B cell (primary cell): ENCODE results near the gene EPS8L3. TPM values are rescaled to one million over a fixed set of nuclear protein-coding genes. Genes with fewer than 3 reads are reported as not detected.

Source experiments
- ATAC-seq: fragments of 200-7000 bp; cut with Tn5 transposase; one replicate; pipeline ENCODE4 v1.10.0; 2021; ENCODE audit warnings: low read depth, mild to moderate bottlenecking, moderate number of reproducible peaks, moderate library complexity
- CTCF ChIA-PET: fragments of 350-600 bp; sonication (Branson Sonifier 250); formaldehyde crosslinking; loops from one replicate; lab custom pipeline; 2021; ENCODE audit warnings: antibody characterized with exemption, inconsistent platforms; lab: Charles Lee
- POLR2A ChIA-PET: fragments of 350-600 bp; sonication (Branson Sonifier 250); formaldehyde crosslinking; loops from one replicate; lab custom pipeline; 2021; ENCODE audit warnings: antibody characterized with exemption; lab: Charles Lee
- DNase-seq: peaks from one replicate; pipeline ENCODE4 v3.0.0; 2013
- H2AFZ ChIP-seq: 2 replicates; pipeline ENCODE4 v1.6.1; 2012; ENCODE audit warnings: mild to moderate bottlenecking, low read depth, low read length; ENCODE audit not compliant: insufficient read depth, poor library complexity, severe bottlenecking
- H3K27ac ChIP-seq, 2 donors: 1 replicate in 1 of 2; 2 replicates in 1 of 2; pipeline ENCODE4 v1.5.1; 2012 to 2013; ENCODE audit warnings: low read length in 2 of 2, mild to moderate bottlenecking in 2 of 2, moderate library complexity in 1 of 2
- H3K27me3 ChIP-seq, 4 experiments: fragments of 200-600 bp in 1 of 4; sonication (generic) in 1 of 4; replicated peaks in 1 of 4; 1 replicate in 2 of 4; 2 replicates in 2 of 4; pipeline versions ENCODE4 v1.6.1 to v1.7.0; 2013 to 2016; ENCODE audit warnings: low read length in 3 of 4, mild to moderate bottlenecking in 2 of 4, mixed read lengths in 1 of 4, moderate library complexity in 1 of 4; ENCODE audit not compliant: insufficient read depth in 4 of 4, control insufficient read depth in 3 of 4; ENCODE audit errors: control extremely low read depth in 1 of 4
- H3K36me3 ChIP-seq, 2 experiments: replicated peaks in 1 of 2; 1 replicate in 1 of 2; 2 replicates in 1 of 2; pipeline versions ENCODE4 v1.6.1 to v1.7.1; 2013; ENCODE audit warnings: low read length in 1 of 2; ENCODE audit not compliant: insufficient read depth in 2 of 2, control insufficient read depth in 1 of 2; ENCODE audit errors: control extremely low read depth in 1 of 2, extremely low read depth in 1 of 2
- H3K4me1 ChIP-seq, 2 donors: fragments of 200-600 bp in 1 of 2; sonication (generic) in 1 of 2; 1 replicate in 1 of 2; 2 replicates in 1 of 2; pipeline versions ENCODE4 v1.5.1 to v1.6.1; 2013 to 2017; ENCODE audit warnings: low read length in 2 of 2; ENCODE audit not compliant: control insufficient read depth in 2 of 2, insufficient read depth in 2 of 2
- H3K4me2 ChIP-seq: replicated peaks from 2 replicates; pipeline ENCODE3; 2012; ENCODE audit warnings: mild to moderate bottlenecking, low read depth, low read length; ENCODE audit not compliant: poor library complexity, severe bottlenecking
- H3K4me3 ChIP-seq, 5 experiments: fragments of 200-600 bp in 1 of 5; sonication (generic) in 1 of 5; 1 replicate in 3 of 5; 2 replicates in 2 of 5; pipeline versions ENCODE4 v1.5.1 to v1.7.0; 2011 to 2016; ENCODE audit warnings: low read length in 4 of 5, mild to moderate bottlenecking in 4 of 5, low read depth in 2 of 5, control low read depth in 1 of 5, moderate library complexity in 1 of 5; ENCODE audit not compliant: insufficient read depth in 1 of 5; ENCODE audit errors: control extremely low read depth in 1 of 5, extremely low read depth in 1 of 5
- H3K79me2 ChIP-seq: fragments of 200-600 bp; sonication (generic); one replicate; pipeline ENCODE4 v1.6.0; 2016; ENCODE audit warnings: low read length; ENCODE audit not compliant: control insufficient read depth, insufficient read depth
- H3K9ac ChIP-seq: fragments of 200-600 bp; sonication (generic); 2 replicates; pipeline ENCODE4 v1.6.1; 2017; ENCODE audit warnings: mild to moderate bottlenecking, low read length, moderate library complexity
- H3K9me3 ChIP-seq, 3 donors: one replicate each; pipeline versions ENCODE4 v1.6.1 to v1.7.1; 2013; ENCODE audit warnings: low read length in 2 of 3; ENCODE audit not compliant: control insufficient read depth in 2 of 3, insufficient read depth in 1 of 3; ENCODE audit errors: control extremely low read depth in 1 of 3
- H4K20me1 ChIP-seq: 2 replicates; pipeline ENCODE4 v1.6.0; 2012; ENCODE audit warnings: mild to moderate bottlenecking, low read length; ENCODE audit not compliant: insufficient read depth, control insufficient read depth, poor library complexity, severe bottlenecking
- H3K27ac Mint-ChIP-seq: one replicate; pipeline ENCODE4 v1.8.0; 2021; ENCODE audit warnings: mixed read lengths
- H3K27me3 Mint-ChIP-seq: one replicate; pipeline ENCODE4 v1.8.0; 2021; ENCODE audit warnings: mixed read lengths
- H3K4me1 Mint-ChIP-seq: one replicate; pipeline ENCODE4 v1.8.0; 2021; ENCODE audit warnings: mixed read lengths
- H3K4me3 Mint-ChIP-seq: one replicate; pipeline ENCODE4 v1.8.0; 2021; ENCODE audit warnings: mixed read lengths
- H3K9me3 Mint-ChIP-seq: one replicate; pipeline ENCODE4 v1.8.0; 2022; ENCODE audit warnings: mixed read lengths; ENCODE audit not compliant: insufficient read depth
- CTCF ChIP-seq: fragments of 200-600 bp; IDR thresholded peaks from one replicate; pipeline ENCODE4 v1.8.0; 2022; ENCODE audit warnings: antibody characterized with exemption, mild to moderate bottlenecking
- EZH2 ChIP-seq: IDR thresholded peaks from 2 replicates; pipeline ENCODE4 v1.6.1; 2012; ENCODE audit warnings: borderline replicate concordance, low read depth, mild to moderate bottlenecking, moderate library complexity, low read length; ENCODE audit not compliant: insufficient read depth, poor library complexity, severe bottlenecking
- WGBS: methylation state at CpG from one replicate; pipeline ENCODE4 v1.1.5; 2013; ENCODE audit warnings: missing lambda C conversion rate; ENCODE audit not compliant: insufficient coverage; 5-methylcytosine and 5-hydroxymethylcytosine counted together
- intact Hi-C: fragments of 100-400 bp; cut with micrococcal nuclease; formaldehyde crosslinking; loops from one replicate; pipeline ENCODE4 v1.10.0; 2022
- polyA plus RNA-seq: library from polyadenylated mRNA; depleted of rRNA; stranded (reverse); fragments of >200 nt; gene quantifications from 2 replicates; pipeline ENCODE4 v1.2.3, GENCODE V29; 2012
- total RNA-seq, 2 donors: library from RNA; stranded (reverse); fragments of 120-200 nt in 1 of 2; gene quantifications; 1 replicate in 1 of 2; 2 replicates in 1 of 2; pipeline versions ENCODE4 v1.2.3 to v1.2.4, GENCODE V29; 2013 to 2022

EPS8L3 gene
- total and polyA plus RNA-seq, 2 donors (not counting 1 experiment from before 2014, with no cell fraction given): not detected

GRCh38 chr1:109739738-109740614 lies 23.7 kb downstream of the EPS8L3 start:
- peak overlapping the region; percentile 90 for H2AFZ ChIP-seq
- peak overlapping the region; percentile 96 for H3K4me2 ChIP-seq

More at GRCh38 chr1:109739738-109740614, 23.7 kb downstream of the EPS8L3 start:
- Histone ChIP-seq H3K27me3 (peaks cover 0 to 44% (median 18%) of the 10 kb centered on the region in 4 experiments), H4K20me1 (no peaks in the 10 kb centered on the region), H3K27ac (no peak overlapping the region), H3K79me2 (no peaks in the 10 kb centered on the region), H3K4me3 (peak overlapping the region; percentile 27 to 65 (median 62)), H3K4me1 (peaks cover 11 to 16% of the 10 kb centered on the region in 2 donors), H3K9ac (peak overlapping the region; percentile 65), H3K9me3 (peaks cover 0 to 6% (median 0%) of the 10 kb centered on the region in 3 donors), H3K36me3 (no peaks in the 10 kb centered on the region)
- WGBS: 2% methylated on average over 83 of the region's 86 CpGs
- Mint-ChIP-seq H3K9me3 (no peaks in the 10 kb centered on the region), H3K27ac (peak overlapping the region; percentile 54), H3K4me3 (peak overlapping the region; percentile 89), H3K27me3 (peaks cover 41% of the 10 kb centered on the region), H3K4me1 (peaks cover 17% of the 10 kb centered on the region)
- DNase-seq (peak; percentile 83), ATAC-seq (peak; percentile 97)
- ChIA-PET POLR2A (no interaction called here), CTCF (interaction anchor here (1.1 to 1.8 kb wide), 5 partner anchors 37 to 245 kb away, joined by 3 to 5 read pairs (median 3); partner anchors contain the start of genes AHCYL1 and GSTM1)
- TF ChIP-seq CTCF: no peak
- TF ChIP-seq EZH2: no peak
- intact Hi-C loops: loop anchor here (1.0 to 2.0 kb wide), 2 partner anchors 53 to 244 kb away; partner anchors contain the start of genes AHCYL1 and GSTM1
